ENCODE results near the gene RPTOR. TPM values are rescaled to one million over a fixed set of nuclear protein-coding genes. Genes with fewer than 3 reads are reported as not detected.

RPTOR gene
- total RNA-seq, 2 experiments from 2014 or later: 48.1 to 87.8 TPM

- no peak for TF ChIP-seq EZH2phosphoT487 (IDR thresholded peaks at IDR 0.05; ENCODE audit: borderline replicate concordance, low read depth, low read length)
- TF ChIP-seq, protein P1, sequence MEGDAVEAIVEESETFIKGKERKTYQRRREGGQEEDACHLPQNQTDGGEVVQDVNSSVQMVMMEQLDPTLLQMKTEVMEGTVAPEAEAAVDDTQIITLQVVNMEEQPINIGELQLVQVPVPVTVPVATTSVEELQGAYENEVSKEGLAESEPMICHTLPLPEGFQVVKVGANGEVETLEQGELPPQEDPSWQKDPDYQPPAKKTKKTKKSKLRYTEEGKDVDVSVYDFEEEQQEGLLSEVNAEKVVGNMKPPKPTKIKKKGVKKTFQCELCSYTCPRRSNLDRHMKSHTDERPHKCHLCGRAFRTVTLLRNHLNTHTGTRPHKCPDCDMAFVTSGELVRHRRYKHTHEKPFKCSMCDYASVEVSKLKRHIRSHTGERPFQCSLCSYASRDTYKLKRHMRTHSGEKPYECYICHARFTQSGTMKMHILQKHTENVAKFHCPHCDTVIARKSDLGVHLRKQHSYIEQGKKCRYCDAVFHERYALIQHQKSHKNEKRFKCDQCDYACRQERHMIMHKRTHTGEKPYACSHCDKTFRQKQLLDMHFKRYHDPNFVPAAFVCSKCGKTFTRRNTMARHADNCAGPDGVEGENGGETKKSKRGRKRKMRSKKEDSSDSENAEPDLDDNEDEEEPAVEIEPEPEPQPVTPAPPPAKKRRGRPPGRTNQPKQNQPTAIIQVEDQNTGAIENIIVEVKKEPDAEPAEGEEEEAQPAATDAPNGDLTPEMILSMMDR (conservative IDR thresholded peaks at IDR 0.05; ENCODE audit: low read length): no peak
- H3K79me2 ChIP-seq (ENCODE audit: insufficient read depth, low read depth, low read length): peaks cover 51% of the 10 kb centered on the region; the same call in 1 of the 2 replicates
- peaks cover 5% of the 10 kb centered on the region for H3K4me1 ChIP-seq (ENCODE audit: insufficient read depth, low read length, poor library complexity, severe bottlenecking)
- H3K4me2 ChIP-seq (ENCODE audit: low read length): no peak overlapping the region
- no peak overlapping the region for H3K27ac ChIP-seq (ENCODE audit: low read depth, low read length, poor library complexity, severe bottlenecking)
- no peaks in the 10 kb centered on the region for H3K9me2 ChIP-seq (ENCODE audit: insufficient read depth, low read length)
- intact Hi-C loops (cut with micrococcal nuclease; ENCODE audit: unreplicated experiment): no loop called here
- 0 out of 2 replicates have a peak, but pooled peaks cover 4% of the 10 kb centered on the region for H4K20me1 ChIP-seq (ENCODE audit: insufficient read depth, low read length)
- BruUV-seq (replicated peaks): no TSS peak
- peaks cover 7% of the 10 kb centered on the region; the same call in 1 of the 2 replicates for H3K36me3 ChIP-seq (ENCODE audit: insufficient read depth, low read length)
- H3K4me3 ChIP-seq (ENCODE audit: low read depth, low read length, poor library complexity, severe bottlenecking): no peak overlapping the region
- DNase-seq (ENCODE audit: low spot score): no peak
- ChIA-PET CTCF (ENCODE audit: unreplicated experiment) (interaction anchor here (0.8 kb wide), 1 partner anchor 16 kb away, joined by 3 read pairs; no protein-coding TSS in a partner anchor), POLR2A (interaction anchor here (0.7 to 1.7 kb wide), 4 partner anchors 7 to 1585 kb away, joined by 3 to 7 read pairs (median 3); no protein-coding TSS in a partner anchor)
- H3K9me3 ChIP-seq (ENCODE audit: low read length): no peaks in the 10 kb centered on the region
- no peak overlapping the region for H2AFZ ChIP-seq (ENCODE audit: low read length)
These were observed 76.8 kb downstream of the RPTOR start for GRCh38 chr17:80621335-80621996.

GRCh38 chr17:80621997-80622357, 77.3 kb downstream of the RPTOR start:
- Histone ChIP-seq H3K9me2 (ENCODE audit: insufficient read depth, low read length) (no peaks in the 10 kb centered on the region), H3K4me2 (ENCODE audit: low read length) (no peak overlapping the region), H3K9me3 (ENCODE audit: low read length) (no peaks in the 10 kb centered on the region), H3K36me3 (ENCODE audit: insufficient read depth, low read length) (peaks cover 10% of the 10 kb centered on the region; the same call in 1 of the 2 replicates), H3K27ac (ENCODE audit: low read depth, low read length, poor library complexity, severe bottlenecking) (no peak overlapping the region), H3K79me2 (ENCODE audit: insufficient read depth, low read depth, low read length) (peaks cover 47% of the 10 kb centered on the region; the same call in 1 of the 2 replicates), H2AFZ (ENCODE audit: low read length) (no peak overlapping the region), H3K4me1 (ENCODE audit: insufficient read depth, low read length, poor library complexity, severe bottlenecking) (peaks cover 5% of the 10 kb centered on the region), H4K20me1 (ENCODE audit: insufficient read depth, low read length) (no peaks in the 10 kb centered on the region), H3K4me3 (ENCODE audit: low read depth, low read length, poor library complexity, severe bottlenecking) (no peak overlapping the region)
- TF ChIP-seq, protein P1 (conservative IDR thresholded peaks at IDR 0.05; ENCODE audit: low read length): no peak
- no peak for TF ChIP-seq EZH2phosphoT487 (IDR thresholded peaks at IDR 0.05; ENCODE audit: borderline replicate concordance, low read depth, low read length)
- POLR2A ChIA-PET: interaction anchor here (0.6 to 1.7 kb wide), 2 partner anchors 11 to 115 kb away, joined by 3 to 7 read pairs; no protein-coding TSS in a partner anchor
- BruUV-seq (replicated peaks): no TSS peak
- DNase-seq (ENCODE audit: low spot score): no peak
- intact Hi-C loops (cut with micrococcal nuclease; ENCODE audit: unreplicated experiment): no loop called here
- CTCF ChIA-PET (ENCODE audit: unreplicated experiment): no interaction called here

- Histone ChIP-seq H3K4me3 (ENCODE audit: low read depth, low read length, poor library complexity, severe bottlenecking) (no peak overlapping the region), H3K9me3 (ENCODE audit: low read length) (no peaks in the 10 kb centered on the region), H2AFZ (ENCODE audit: low read length) (no peak overlapping the region), H3K36me3 (ENCODE audit: insufficient read depth, low read length) (peaks cover 16% of the 10 kb centered on the region; the same call in 1 of the 2 replicates), H3K27ac (ENCODE audit: low read depth, low read length, poor library complexity, severe bottlenecking) (no peak overlapping the region), H4K20me1 (ENCODE audit: insufficient read depth, low read length) (no peaks in the 10 kb centered on the region; the same call in 1 of the 2 replicates), H3K4me2 (ENCODE audit: low read length) (no peak overlapping the region), H3K4me1 (ENCODE audit: insufficient read depth, low read length, poor library complexity, severe bottlenecking) (peaks cover 5% of the 10 kb centered on the region), H3K79me2 (ENCODE audit: insufficient read depth, low read depth, low read length) (peaks cover 39% of the 10 kb centered on the region; the same call in 1 of the 2 replicates), H3K9me2 (ENCODE audit: insufficient read depth, low read length) (no peaks in the 10 kb centered on the region)
- ChIA-PET POLR2A (no interaction called here), CTCF (ENCODE audit: unreplicated experiment) (no interaction called here)
- intact Hi-C loops (cut with micrococcal nuclease; ENCODE audit: unreplicated experiment): no loop called here
- TF ChIP-seq, protein P1 (conservative IDR thresholded peaks at IDR 0.05; ENCODE audit: low read length): no peak
- TF ChIP-seq EZH2phosphoT487 (IDR thresholded peaks at IDR 0.05; ENCODE audit: borderline replicate concordance, low read depth, low read length): no peak
- BruUV-seq (replicated peaks): no TSS peak
- DNase-seq (ENCODE audit: low spot score): no peak
These were observed 80.2 kb downstream of the RPTOR start for GRCh38 chr17:80624864-80625263.

All from OCI-LY7 (cell line).